PC-9 (cell line): Measurements from ENCODE around the gene COTL1.

Experiments
- EZH2 ChIP-seq: fragments of 200-600 bp; sonication (generic); IDR thresholded peaks from 2 replicates; pipeline ENCODE4 v1.8.0; 2017; ENCODE audit warnings: antibody characterized with exemption, low read depth
- TF ChIP-seq, protein P1 (sequence below): fragments of 200-600 bp; sonication (generic); conservative IDR thresholded peaks from 2 replicates; pipeline ENCODE4 v1.6.1; 2017; ENCODE audit warnings: mixed run types, antibody characterized with exemption, mild to moderate bottlenecking, moderate library complexity

GRCh38 chr16:84614073-84614459 is 3.8 kb downstream of the COTL1 start:
- TF ChIP-seq EZH2, result no peak
- TF ChIP-seq, protein P1, sequence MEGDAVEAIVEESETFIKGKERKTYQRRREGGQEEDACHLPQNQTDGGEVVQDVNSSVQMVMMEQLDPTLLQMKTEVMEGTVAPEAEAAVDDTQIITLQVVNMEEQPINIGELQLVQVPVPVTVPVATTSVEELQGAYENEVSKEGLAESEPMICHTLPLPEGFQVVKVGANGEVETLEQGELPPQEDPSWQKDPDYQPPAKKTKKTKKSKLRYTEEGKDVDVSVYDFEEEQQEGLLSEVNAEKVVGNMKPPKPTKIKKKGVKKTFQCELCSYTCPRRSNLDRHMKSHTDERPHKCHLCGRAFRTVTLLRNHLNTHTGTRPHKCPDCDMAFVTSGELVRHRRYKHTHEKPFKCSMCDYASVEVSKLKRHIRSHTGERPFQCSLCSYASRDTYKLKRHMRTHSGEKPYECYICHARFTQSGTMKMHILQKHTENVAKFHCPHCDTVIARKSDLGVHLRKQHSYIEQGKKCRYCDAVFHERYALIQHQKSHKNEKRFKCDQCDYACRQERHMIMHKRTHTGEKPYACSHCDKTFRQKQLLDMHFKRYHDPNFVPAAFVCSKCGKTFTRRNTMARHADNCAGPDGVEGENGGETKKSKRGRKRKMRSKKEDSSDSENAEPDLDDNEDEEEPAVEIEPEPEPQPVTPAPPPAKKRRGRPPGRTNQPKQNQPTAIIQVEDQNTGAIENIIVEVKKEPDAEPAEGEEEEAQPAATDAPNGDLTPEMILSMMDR, result no peak
